ENCODE measurements around the gene MYT1.

DNA sequence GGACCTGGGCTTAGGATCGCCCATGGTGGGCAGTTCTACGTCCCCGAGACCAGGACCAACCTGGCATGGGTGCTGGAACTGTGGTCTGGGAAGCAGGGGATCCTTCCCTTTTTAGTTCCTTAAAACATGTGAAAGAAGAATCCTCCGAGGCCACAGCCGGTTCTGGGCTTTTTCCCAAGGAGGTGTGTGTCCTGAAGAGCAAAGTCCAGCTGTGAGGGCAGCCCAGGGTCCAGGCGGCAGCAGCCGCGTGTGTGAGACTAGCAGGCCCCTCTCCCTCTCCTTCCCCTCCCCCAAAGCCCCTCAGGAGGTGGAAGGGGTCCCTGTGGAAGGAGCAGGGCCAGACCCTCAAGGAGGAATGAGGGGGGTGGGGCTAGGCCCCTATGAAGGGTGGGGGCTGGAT, 56.2 kb downstream of the MYT1 start:
- TF ChIP-seq, protein P1, sequence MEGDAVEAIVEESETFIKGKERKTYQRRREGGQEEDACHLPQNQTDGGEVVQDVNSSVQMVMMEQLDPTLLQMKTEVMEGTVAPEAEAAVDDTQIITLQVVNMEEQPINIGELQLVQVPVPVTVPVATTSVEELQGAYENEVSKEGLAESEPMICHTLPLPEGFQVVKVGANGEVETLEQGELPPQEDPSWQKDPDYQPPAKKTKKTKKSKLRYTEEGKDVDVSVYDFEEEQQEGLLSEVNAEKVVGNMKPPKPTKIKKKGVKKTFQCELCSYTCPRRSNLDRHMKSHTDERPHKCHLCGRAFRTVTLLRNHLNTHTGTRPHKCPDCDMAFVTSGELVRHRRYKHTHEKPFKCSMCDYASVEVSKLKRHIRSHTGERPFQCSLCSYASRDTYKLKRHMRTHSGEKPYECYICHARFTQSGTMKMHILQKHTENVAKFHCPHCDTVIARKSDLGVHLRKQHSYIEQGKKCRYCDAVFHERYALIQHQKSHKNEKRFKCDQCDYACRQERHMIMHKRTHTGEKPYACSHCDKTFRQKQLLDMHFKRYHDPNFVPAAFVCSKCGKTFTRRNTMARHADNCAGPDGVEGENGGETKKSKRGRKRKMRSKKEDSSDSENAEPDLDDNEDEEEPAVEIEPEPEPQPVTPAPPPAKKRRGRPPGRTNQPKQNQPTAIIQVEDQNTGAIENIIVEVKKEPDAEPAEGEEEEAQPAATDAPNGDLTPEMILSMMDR (IDR thresholded peaks at IDR 0.05), result no peak
- TF ChIP-seq POLR2A (IDR thresholded peaks at IDR 0.05; ENCODE audit: low read depth) (no peak), POLR2AphosphoS5 (IDR thresholded peaks at IDR 0.05) (no peak), EP300 (IDR thresholded peaks at IDR 0.05) (no peak)
